Measurements from ENCODE around the gene PRDM10. TPM values are rescaled to one million over a fixed set of nuclear protein-coding genes. Genes with fewer than 3 reads are reported as not detected.

Gene PRDM10
- total RNA-seq, 4 donors from 2014 or later = 6.6 to 12.0 (median 7.4) TPM

GRCh38 chr11:129922674-129923073, 80.0 kb downstream of the PRDM10 start:
- no peak overlapping the region for H3K27ac ChIP-seq
- no peaks in the 10 kb centered on the region for H3K9me3 ChIP-seq
- no peaks in the 10 kb centered on the region for H3K4me1 ChIP-seq
- no peak for ATAC-seq
- H3K36me3 ChIP-seq = peaks cover 0 to 59% of the 10 kb centered on the region in 2 donors
- no peak for TF ChIP-seq POLR2AphosphoS5 (IDR thresholded peaks at IDR 0.05)
- no peak for TF ChIP-seq POLR2A (IDR thresholded peaks at IDR 0.05)
- no peak for TF ChIP-seq EP300 (IDR thresholded peaks at IDR 0.05)
- TF ChIP-seq CTCF (IDR thresholded peaks at IDR 0.05) = no peak
- 90 to 94% methylated on average over 5 of the region's 5 CpGs for WGBS, 2 donors (ENCODE audit: low coverage in 1 of 2)
- H3K4me3 ChIP-seq = no peak overlapping the region
- H3K27me3 ChIP-seq = no peaks in the 10 kb centered on the region

- WGBS, 2 donors (ENCODE audit: low coverage in 1 of 2) = 94 to 96% methylated on average over 16 to 18 of the region's 22 CpGs
- no peak for TF ChIP-seq POLR2AphosphoS5 (IDR thresholded peaks at IDR 0.05)
- no peak for TF ChIP-seq POLR2A (IDR thresholded peaks at IDR 0.05)
- no peak overlapping the region for H3K27ac ChIP-seq
- peaks cover 0 to 81% of the 10 kb centered on the region in 2 donors for H3K36me3 ChIP-seq
- no peak for ATAC-seq
- H3K27me3 ChIP-seq = no peaks in the 10 kb centered on the region
- no peak overlapping the region for H3K4me3 ChIP-seq
- no peaks in the 10 kb centered on the region for H3K4me1 ChIP-seq
- H3K9me3 ChIP-seq = no peaks in the 10 kb centered on the region
Measured at GRCh38 chr11:129918361-129918760, 84.3 kb downstream of the PRDM10 start.

GRCh38 chr11:129917231-129917630, 85.4 kb downstream of the PRDM10 start:
- Histone ChIP-seq H3K4me3 (no peak overlapping the region), H3K4me1 (no peaks in the 10 kb centered on the region), H3K27ac (no peak overlapping the region), H3K36me3 (peaks cover 0 to 82% of the 10 kb centered on the region in 2 donors), H3K9me3 (no peaks in the 10 kb centered on the region), H3K27me3 (no peaks in the 10 kb centered on the region)
- ATAC-seq = no peak
- TF ChIP-seq CTCF (IDR thresholded peaks at IDR 0.05) (no peak), POLR2A (IDR thresholded peaks at IDR 0.05) (no peak), EP300 (IDR thresholded peaks at IDR 0.05) (no peak), POLR2AphosphoS5 (IDR thresholded peaks at IDR 0.05) (no peak)
- 63 to 71% methylated on average over 1 to 2 of the region's 2 CpGs for WGBS, 2 donors (ENCODE audit: low coverage in 1 of 2)

- no peak for TF ChIP-seq CTCF (IDR thresholded peaks at IDR 0.05)
- TF ChIP-seq POLR2AphosphoS5 (IDR thresholded peaks at IDR 0.05) = no peak
- TF ChIP-seq POLR2A (IDR thresholded peaks at IDR 0.05) = no peak
- no peak for TF ChIP-seq EP300 (IDR thresholded peaks at IDR 0.05)
- ATAC-seq = no peak
- 45 to 51% methylated on average over 3 of the region's 3 CpGs for WGBS, 2 donors (ENCODE audit: low coverage in 1 of 2)
- Histone ChIP-seq H3K4me3 (no peak overlapping the region), H3K36me3 (peaks cover 0 to 95% of the 10 kb centered on the region in 2 donors), H3K27me3 (no peaks in the 10 kb centered on the region), H3K4me1 (no peaks in the 10 kb centered on the region), H3K9me3 (no peaks in the 10 kb centered on the region), H3K27ac (no peak overlapping the region)
Measured at GRCh38 chr11:129911298-129911697, 91.3 kb downstream of the PRDM10 start.

GRCh38 chr11:129910360-129910759, 92.3 kb downstream of the PRDM10 start:
- no peak overlapping the region for H3K27ac ChIP-seq
- WGBS, 2 donors (ENCODE audit: low coverage in 1 of 2) = 93 to 100% methylated on average over 3 to 5 of the region's 7 CpGs
- H3K36me3 ChIP-seq = peaks cover 0 to 94% of the 10 kb centered on the region in 2 donors
- no peaks in the 10 kb centered on the region for H3K4me1 ChIP-seq
- H3K9me3 ChIP-seq = no peaks in the 10 kb centered on the region
- no peaks in the 10 kb centered on the region for H3K27me3 ChIP-seq
- no peak overlapping the region for H3K4me3 ChIP-seq
- no peak for ATAC-seq
- no peak for TF ChIP-seq POLR2A (IDR thresholded peaks at IDR 0.05)
- no peak for TF ChIP-seq EP300 (IDR thresholded peaks at IDR 0.05)
- TF ChIP-seq POLR2AphosphoS5 (IDR thresholded peaks at IDR 0.05) = no peak
- no peak for TF ChIP-seq CTCF (IDR thresholded peaks at IDR 0.05)

Measured in gastroesophageal sphincter (tissue), 4 donors.